PFSK-1 (cell line): ENCODE data around the gene TTC4.

ENCODE experiments used
- FOXP2 ChIP-seq: optimal IDR thresholded peaks from 2 replicates; pipeline ENCODE3; 2011; ENCODE audit warnings: borderline replicate concordance, control low read depth, inconsistent platforms; ENCODE audit not compliant: insufficient read depth; ENCODE audit errors: extremely low read length, extremely low read depth
- POLR2AphosphoS5 ChIP-seq: IDR thresholded peaks from 2 replicates; pipeline ENCODE4 v1.6.1; 2012; ENCODE audit warnings: low read depth, mild to moderate bottlenecking, control low read depth, low read length, moderate library complexity
- REST ChIP-seq, 2 experiments: IDR thresholded peaks; 2 replicates each; pipeline versions ENCODE4 v1.6.1 to v1.8.0; 2011 to 2012; ENCODE audit warnings: low read depth in 2 of 2, low read length in 2 of 2, control low read depth in 1 of 2, inconsistent platforms in 1 of 2, mild to moderate bottlenecking in 1 of 2, moderate library complexity in 1 of 2; ENCODE audit not compliant: insufficient read depth in 1 of 2
- SIN3A ChIP-seq: IDR thresholded peaks from 2 replicates; pipeline ENCODE4 v1.6.1; 2012; ENCODE audit warnings: mild to moderate bottlenecking, low read length, moderate library complexity, borderline replicate concordance; ENCODE audit not compliant: insufficient read depth
- TAF1 ChIP-seq: IDR thresholded peaks from 2 replicates; pipeline ENCODE4 v1.6.1; 2012; ENCODE audit warnings: low read length, control low read depth, borderline replicate concordance; ENCODE audit not compliant: insufficient read depth

The TTC4 gene

GRCh38 chr1:54781023-54781723, 65.5 kb downstream of the TTC4 start:
- TF ChIP-seq TAF1 (no peak), FOXP2 (no peak), POLR2AphosphoS5 (no peak), SIN3A (no peak), REST (IDR thresholded peaks at IDR 0.05; ENCODE audit: insufficient read depth in 1 of 2, low read depth in 2 of 2, low read length in 2 of 2) (no peak)

DNA sequence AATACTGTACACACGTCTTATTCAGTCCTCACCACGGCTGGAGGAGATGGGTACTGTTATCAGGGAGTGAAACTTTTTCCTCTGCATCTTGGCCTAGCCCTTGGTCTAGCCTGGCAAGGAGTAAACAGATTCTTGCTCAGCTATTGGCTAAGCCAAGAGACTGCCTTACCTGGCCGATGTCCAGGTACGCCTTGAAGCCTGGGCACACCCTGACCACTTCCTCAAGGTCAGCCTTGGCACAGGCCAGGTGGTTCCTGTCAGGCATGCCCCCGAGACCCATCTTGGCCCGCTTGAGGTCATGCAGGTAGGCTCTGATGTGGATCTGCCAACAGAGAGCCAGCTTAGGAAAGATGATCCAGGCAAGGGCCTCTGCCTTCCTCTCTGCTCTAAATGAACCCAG, 66.5 kb downstream of the TTC4 start:
- TF ChIP-seq TAF1 = no peak
- TF ChIP-seq FOXP2 = no peak
- TF ChIP-seq REST (IDR thresholded peaks at IDR 0.05; ENCODE audit: insufficient read depth in 1 of 2, low read depth in 2 of 2, low read length in 2 of 2) = no peak
- TF ChIP-seq SIN3A = no peak
- TF ChIP-seq POLR2AphosphoS5 = no peak

DNA sequence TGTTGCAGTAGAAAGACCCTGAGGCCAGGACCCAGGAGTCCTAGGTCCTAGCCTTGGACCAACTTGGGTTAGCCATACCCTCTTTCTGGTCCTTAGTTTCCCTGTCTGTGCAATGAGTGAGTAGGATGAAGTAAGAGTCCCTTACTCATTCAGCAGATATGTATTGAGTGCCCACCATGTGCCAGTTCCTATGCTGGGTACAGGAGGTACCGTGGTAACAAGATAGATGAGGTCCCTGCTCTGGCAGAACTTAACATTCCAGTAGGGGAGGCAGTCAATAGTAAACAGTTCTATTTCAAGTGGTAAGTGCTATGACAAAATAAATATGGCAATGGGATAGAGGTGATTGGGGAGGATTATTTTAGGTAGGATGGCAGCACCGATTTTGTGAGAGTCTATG, 66.9 kb downstream of the TTC4 start:
- no peak for TF ChIP-seq SIN3A

DNA sequence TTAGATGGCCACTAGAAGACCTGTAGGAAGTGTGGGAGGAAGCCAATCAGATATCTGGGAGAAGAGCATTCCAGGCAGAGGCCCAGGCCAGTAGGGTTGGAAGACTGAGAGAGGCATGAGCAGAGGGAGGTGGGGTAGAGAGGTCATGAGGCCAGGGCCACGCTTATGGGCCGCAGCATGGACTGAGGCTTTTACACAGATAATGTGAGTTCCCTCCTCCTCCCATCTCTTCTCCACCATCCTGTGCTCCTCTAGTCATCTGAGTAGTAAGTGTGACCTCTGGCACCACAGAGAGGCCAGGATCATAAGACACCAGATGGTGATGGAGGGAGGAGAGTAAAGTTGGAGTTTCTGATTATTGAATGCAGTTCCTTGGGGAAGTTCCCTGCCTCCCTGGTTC, 68.4 kb downstream of the TTC4 start:
- TF ChIP-seq REST (IDR thresholded peaks at IDR 0.05; ENCODE audit: insufficient read depth in 1 of 2, low read depth in 2 of 2, low read length in 2 of 2) (no peak), SIN3A (no peak), TAF1 (no peak), FOXP2 (no peak)

DNA sequence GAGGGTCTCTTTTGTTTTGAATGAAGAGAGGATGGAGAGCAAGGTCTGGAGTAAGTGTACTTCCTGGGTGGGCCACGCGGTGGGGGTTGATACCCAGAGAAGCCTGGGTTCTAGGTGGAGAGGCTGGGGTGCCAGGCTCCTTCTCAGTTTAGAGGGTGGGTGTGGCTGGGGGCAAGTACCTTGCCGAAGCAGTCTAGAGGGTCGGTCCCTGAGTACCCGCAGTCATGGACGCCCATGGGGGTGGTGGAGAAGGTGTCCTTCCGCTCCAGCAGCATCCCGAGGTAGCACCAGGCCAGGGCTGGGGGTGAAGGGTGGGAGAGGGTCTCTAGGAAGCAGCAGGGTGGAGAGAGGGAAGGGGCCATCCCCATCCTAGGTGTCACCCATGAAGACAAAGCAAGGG, 71.1 kb downstream of the TTC4 start:
- TF ChIP-seq FOXP2 = no peak
- no peak for TF ChIP-seq POLR2AphosphoS5
- TF ChIP-seq SIN3A = no peak
- TF ChIP-seq TAF1 = no peak

DNA sequence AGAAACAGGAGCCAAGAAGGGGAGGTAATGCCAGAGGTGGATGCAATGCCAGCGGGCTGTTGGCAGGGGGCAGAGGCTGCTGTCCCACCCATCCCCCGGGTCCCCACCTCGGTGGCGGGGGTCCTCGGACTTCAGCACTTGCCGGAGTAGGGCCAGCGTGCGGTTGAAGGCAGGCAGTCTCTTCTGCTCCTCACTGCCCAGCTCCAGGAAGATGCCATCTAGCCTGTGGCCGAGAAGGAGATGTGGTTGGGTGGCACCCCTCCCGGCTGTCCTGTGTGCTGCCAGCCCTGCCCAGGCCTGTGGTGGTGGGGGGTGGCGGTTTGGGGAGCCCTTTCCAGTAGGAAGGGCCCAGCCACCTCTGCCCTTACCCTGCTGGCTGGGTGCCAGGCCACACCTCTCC, 71.9 kb downstream of the TTC4 start:
- TF ChIP-seq POLR2AphosphoS5 (no peak), FOXP2 (no peak), SIN3A (no peak)

DNA sequence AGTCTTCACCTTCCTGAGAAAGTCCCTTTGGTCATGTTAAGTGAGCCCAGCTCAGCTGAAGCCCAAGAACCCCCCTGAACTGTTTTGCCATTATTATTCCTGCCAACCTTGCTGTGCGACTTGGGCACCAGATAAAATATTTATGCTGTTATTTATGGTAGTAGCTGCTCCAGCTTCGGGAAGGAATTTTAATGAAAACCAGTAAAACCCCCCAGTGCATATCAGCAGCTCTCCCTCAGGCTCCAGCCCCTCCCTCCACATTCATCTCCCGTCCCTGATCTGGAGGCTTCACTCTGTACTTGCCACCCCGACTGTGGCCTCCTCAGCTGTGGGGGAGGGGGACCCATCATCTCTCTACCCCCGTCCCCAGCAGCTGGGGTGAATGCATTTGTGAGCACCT, 72.8 kb downstream of the TTC4 start:
- TF ChIP-seq FOXP2 (no peak), POLR2AphosphoS5 (no peak), REST (IDR thresholded peaks at IDR 0.05; ENCODE audit: insufficient read depth in 1 of 2, low read depth in 2 of 2, low read length in 2 of 2) (no peak), TAF1 (no peak), SIN3A (no peak)
